SHP77 treated with DMSO at 0.1 percent for 48 hours (cell line): ENCODE results near the gene NCOR2.

ENCODE experiments used
- DNase-seq: peaks from one replicate; lab custom pipeline; 2025; lab: John Stamatoyannopoulos, UW

NCOR2 gene

GRCh38 chr12:124559182-124560017 is 8.0 kb downstream of the NCOR2 start:
- no peak for DNase-seq

GRCh38 chr12:124558313-124558712 is 9.1 kb downstream of the NCOR2 start:
- no peak for DNase-seq

GRCh38 chr12:124557518-124558223 is 9.7 kb downstream of the NCOR2 start:
- DNase-seq: no peak

GRCh38 chr12:124556896-124557501 is 10.4 kb downstream of the NCOR2 start:
- DNase-seq: no peak

- no peak for DNase-seq
These were observed 11.3 kb downstream of the NCOR2 start for GRCh38 chr12:124556074-124556466.

GRCh38 chr12:124555168-124556073 is 12.0 kb downstream of the NCOR2 start:
- DNase-seq: no peak

- DNase-seq: peak; percentile 36
These were observed 12.9 kb downstream of the NCOR2 start for GRCh38 chr12:124554429-124555029.

- DNase-seq: no peak
These were observed 13.5 kb downstream of the NCOR2 start for GRCh38 chr12:124553862-124554428.

GRCh38 chr12:124551268-124552144 is 15.9 kb downstream of the NCOR2 start:
- DNase-seq: no peak

- no peak for DNase-seq
These were observed 17.0 kb downstream of the NCOR2 start for GRCh38 chr12:124550123-124551089.

GRCh38 chr12:124549629-124550028 is 17.8 kb downstream of the NCOR2 start:
- DNase-seq: no peak

GRCh38 chr12:124548854-124549378 is 18.5 kb downstream of the NCOR2 start:
- no peak for DNase-seq

- no peak for DNase-seq
These were observed 19.8 kb downstream of the NCOR2 start for GRCh38 chr12:124547626-124548025.

- DNase-seq: no peak
These were observed 21.6 kb downstream of the NCOR2 start for GRCh38 chr12:124545508-124546418.

GRCh38 chr12:124544983-124545382 is 22.4 kb downstream of the NCOR2 start:
- DNase-seq: no peak

GRCh38 chr12:124544311-124544970 is 23.0 kb downstream of the NCOR2 start:
- no peak for DNase-seq
